GM23248 (cell line): Measurements from ENCODE around the gene LILRA5.

ENCODE experiments used
- EZH2 ChIP-seq: fragments of 200-600 bp; sonication (generic); IDR thresholded peaks from 2 replicates; pipeline ENCODE4 v1.6.1; 2018; ENCODE audit warnings: antibody characterized with exemption, mild to moderate bottlenecking; ENCODE audit not compliant: insufficient read depth, poor library complexity, severe bottlenecking
- EZH2phosphoT487 ChIP-seq: fragments of 200-600 bp; sonication (generic); IDR thresholded peaks from 2 replicates; pipeline ENCODE4 v1.6.1; 2018; ENCODE audit warnings: antibody characterized with exemption, moderate library complexity, mild to moderate bottlenecking, low read depth; ENCODE audit not compliant: insufficient read depth

- no peak for TF ChIP-seq EZH2
- TF ChIP-seq EZH2phosphoT487 = no peak
Observed at GRCh38 chr19:54312436-54313377, at the start of gene LILRA5.
